ENCODE data around the gene GPR107. TPM values are rescaled to one million over a fixed set of nuclear protein-coding genes. Genes with fewer than 3 reads are reported as not detected.
A peak's percentile ranks its signal among the peaks of the same experiment; 100 is the strongest.

GPR107 gene
- total RNA-seq, 1 experiment from 2014 or later, result 47.1 TPM

DNA sequence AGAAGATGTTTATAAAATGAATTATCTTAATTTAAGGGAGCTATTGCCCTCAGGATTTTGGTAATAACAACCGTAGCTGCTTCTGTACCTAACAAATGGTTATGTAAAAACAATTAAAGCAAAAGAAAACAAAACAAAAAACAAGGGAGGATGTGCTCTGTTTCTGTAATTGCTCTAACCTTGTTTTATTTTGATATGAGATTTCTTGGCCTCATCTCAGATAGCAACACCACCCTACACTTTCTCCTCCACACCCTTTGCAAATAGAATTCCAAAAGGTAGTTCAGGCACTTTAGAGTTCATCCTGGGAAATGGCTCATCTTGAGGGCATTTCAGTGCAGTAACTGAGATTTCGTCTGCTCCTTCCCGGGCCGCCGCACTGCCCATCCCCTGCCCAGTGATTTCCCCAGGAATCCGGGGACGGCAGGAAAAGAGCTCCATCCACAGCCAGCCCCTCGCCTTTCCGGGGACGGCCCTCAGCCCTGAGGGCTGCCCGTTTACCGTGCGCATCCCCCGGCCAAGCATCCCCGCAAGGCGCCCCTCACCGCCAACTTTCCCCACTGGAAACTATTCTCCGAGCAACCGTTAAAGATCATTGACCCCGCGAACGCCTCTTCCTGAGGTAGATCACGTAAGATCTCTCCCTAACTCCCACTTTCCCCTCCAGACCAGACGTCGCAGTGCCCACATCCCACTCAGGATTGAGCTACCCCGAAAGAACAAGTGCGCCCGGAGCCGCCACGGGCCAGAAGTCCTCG is 11.9 kb upstream of the GPR107 start:
- peaks cover 66% of the 10 kb centered on the region for H3K4me1 ChIP-seq (ENCODE audit: insufficient read depth, low read length, poor library complexity, severe bottlenecking)
- no peak for DNase-seq (ENCODE audit: low spot score)
- peak overlapping the region; percentile 97 for H3K27ac ChIP-seq (ENCODE audit: low read depth, low read length, poor library complexity, severe bottlenecking)
- H3K9me3 ChIP-seq (ENCODE audit: low read depth, low read length, poor library complexity, severe bottlenecking), result no peaks in the 10 kb centered on the region
- no peaks in the 10 kb centered on the region for H3K36me3 ChIP-seq (ENCODE audit: insufficient read depth, low read length, poor library complexity, severe bottlenecking)
- H3K4me3 ChIP-seq (ENCODE audit: low read depth, low read length, poor library complexity, severe bottlenecking), result peak overlapping the region; percentile 95
- TF ChIP-seq EZH2 (IDR thresholded peaks at IDR 0.05; ENCODE audit: borderline replicate concordance, low read depth, low read length, poor library complexity, severe bottlenecking), result no peak
- TF ChIP-seq, protein P1, sequence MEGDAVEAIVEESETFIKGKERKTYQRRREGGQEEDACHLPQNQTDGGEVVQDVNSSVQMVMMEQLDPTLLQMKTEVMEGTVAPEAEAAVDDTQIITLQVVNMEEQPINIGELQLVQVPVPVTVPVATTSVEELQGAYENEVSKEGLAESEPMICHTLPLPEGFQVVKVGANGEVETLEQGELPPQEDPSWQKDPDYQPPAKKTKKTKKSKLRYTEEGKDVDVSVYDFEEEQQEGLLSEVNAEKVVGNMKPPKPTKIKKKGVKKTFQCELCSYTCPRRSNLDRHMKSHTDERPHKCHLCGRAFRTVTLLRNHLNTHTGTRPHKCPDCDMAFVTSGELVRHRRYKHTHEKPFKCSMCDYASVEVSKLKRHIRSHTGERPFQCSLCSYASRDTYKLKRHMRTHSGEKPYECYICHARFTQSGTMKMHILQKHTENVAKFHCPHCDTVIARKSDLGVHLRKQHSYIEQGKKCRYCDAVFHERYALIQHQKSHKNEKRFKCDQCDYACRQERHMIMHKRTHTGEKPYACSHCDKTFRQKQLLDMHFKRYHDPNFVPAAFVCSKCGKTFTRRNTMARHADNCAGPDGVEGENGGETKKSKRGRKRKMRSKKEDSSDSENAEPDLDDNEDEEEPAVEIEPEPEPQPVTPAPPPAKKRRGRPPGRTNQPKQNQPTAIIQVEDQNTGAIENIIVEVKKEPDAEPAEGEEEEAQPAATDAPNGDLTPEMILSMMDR (conservative IDR thresholded peaks at IDR 0.05; ENCODE audit: low read depth, low read length), result no peak
- BruUV-seq (replicated peaks), result TSS peak; percentile 30
- CTCF ChIA-PET, result no interaction called here
- no peaks in the 10 kb centered on the region for H3K27me3 ChIP-seq (replicated peaks; ENCODE audit: insufficient read depth, low read depth, low read length, poor library complexity)
- POLR2A ChIA-PET (ENCODE audit: low non-redundant PET), result no interaction called here
- intact Hi-C loops (cut with micrococcal nuclease; ENCODE audit: unreplicated experiment), result loop anchor here (5.0 kb wide), 2 partner anchors 75 to 160 kb away; no protein-coding TSS in a partner anchor

DNA sequence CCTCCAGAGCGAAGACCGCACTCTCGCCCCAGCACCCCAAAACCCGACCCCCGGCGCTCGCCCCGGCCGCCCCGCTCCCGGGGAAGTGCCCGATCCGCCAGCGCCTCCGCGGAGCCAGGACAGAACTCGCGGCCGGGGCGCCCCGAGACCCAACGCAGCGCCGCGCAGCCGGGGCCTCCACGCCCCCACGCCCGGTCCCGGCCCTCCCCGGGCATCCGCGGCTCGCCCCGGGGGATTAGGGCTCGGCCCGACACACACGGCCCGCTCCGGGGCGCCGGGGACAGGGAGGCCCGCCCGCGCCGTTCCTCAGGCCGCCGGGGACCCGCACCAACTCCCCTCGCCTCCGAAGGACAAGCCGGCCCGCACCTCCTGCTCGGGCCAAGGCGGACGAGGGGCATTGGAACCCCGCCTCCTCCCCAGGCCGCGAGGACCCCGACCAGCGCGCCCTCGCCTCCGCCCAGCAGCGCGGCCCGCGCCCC is 11.3 kb upstream of the GPR107 start:
- BruUV-seq (replicated peaks), result no TSS peak
- Histone ChIP-seq H3K27me3 (replicated peaks; ENCODE audit: insufficient read depth, low read depth, low read length, poor library complexity) (no peaks in the 10 kb centered on the region), H3K27ac (ENCODE audit: low read depth, low read length, poor library complexity, severe bottlenecking) (peak overlapping the region; percentile 97), H3K4me3 (ENCODE audit: low read depth, low read length, poor library complexity, severe bottlenecking) (peak overlapping the region; percentile 95), H3K9me3 (ENCODE audit: low read depth, low read length, poor library complexity, severe bottlenecking) (no peaks in the 10 kb centered on the region), H3K4me1 (ENCODE audit: insufficient read depth, low read length, poor library complexity, severe bottlenecking) (peaks cover 62% of the 10 kb centered on the region), H3K36me3 (ENCODE audit: insufficient read depth, low read length, poor library complexity, severe bottlenecking) (no peaks in the 10 kb centered on the region)
- intact Hi-C loops (cut with micrococcal nuclease; ENCODE audit: unreplicated experiment), result loop anchor here (5.0 kb wide), 2 partner anchors 75 to 160 kb away; no protein-coding TSS in a partner anchor
- peak; percentile 47 for DNase-seq (ENCODE audit: low spot score)
- POLR2A ChIA-PET (ENCODE audit: low non-redundant PET), result interaction anchor here (0.6 to 1.0 kb wide), 2 partner anchors 78 to 104 kb away, joined by 6 read pairs; no protein-coding TSS in a partner anchor
- CTCF ChIA-PET, result no interaction called here
- no peak for TF ChIP-seq EZH2 (IDR thresholded peaks at IDR 0.05; ENCODE audit: borderline replicate concordance, low read depth, low read length, poor library complexity, severe bottlenecking)
- TF ChIP-seq, protein P1 (conservative IDR thresholded peaks at IDR 0.05; ENCODE audit: low read depth, low read length), result no peak

DNA sequence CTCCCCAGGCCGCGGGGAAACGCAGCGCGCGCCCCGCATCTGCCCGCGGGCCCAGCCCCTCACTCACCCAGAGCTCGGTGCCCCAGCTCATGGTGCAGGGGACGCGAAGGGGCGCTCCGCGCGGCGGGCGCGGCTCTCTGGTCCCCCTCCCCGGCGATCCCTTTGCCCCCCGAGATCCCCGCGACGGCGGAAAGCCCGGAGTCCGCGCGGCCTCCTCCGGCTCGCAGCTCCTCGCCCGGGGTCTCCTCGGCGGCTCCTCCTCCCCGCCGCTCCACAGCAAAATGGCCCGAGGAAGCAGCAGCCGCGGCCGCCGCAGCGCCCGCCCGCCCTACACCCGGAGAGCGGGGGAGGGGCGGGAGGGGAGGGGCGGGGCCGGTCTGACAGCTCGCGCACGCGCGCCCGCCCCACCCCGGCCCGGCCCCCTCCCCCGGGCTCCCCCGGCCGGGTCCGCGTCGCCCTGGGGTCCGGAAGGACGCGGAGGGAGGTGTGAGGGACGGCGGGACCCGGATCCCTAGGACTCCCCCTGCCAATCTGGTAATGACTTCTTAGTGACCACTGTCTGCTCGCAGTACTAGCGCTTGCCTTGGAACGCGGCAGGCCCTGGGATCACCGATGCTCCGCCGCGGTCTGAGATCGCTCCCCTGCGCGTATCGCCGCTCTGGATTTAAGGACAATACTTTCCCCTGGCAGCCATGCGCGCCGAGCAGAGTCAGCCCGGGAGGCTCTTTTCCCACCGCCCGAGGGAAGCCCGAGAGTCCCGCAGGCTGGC is 10.6 kb upstream of the GPR107 start, which contains the start of gene FNBP1:
FNBP1 (minus strand) TSS at position 305 of the 769 bp plus-strand sequence; CDS start at position 91, 214 bp downstream.
- intact Hi-C loops (cut with micrococcal nuclease; ENCODE audit: unreplicated experiment), result loop anchor here (5.0 kb wide), 2 partner anchors 76 to 161 kb away; no protein-coding TSS in a partner anchor
- Histone ChIP-seq H3K4me3 (ENCODE audit: low read depth, low read length, poor library complexity, severe bottlenecking) (peak within 1 kb of the TSS; percentile 95), H3K27me3 (replicated peaks; ENCODE audit: insufficient read depth, low read depth, low read length, poor library complexity) (no peaks in the 10 kb centered on the region), H3K9me3 (ENCODE audit: low read depth, low read length, poor library complexity, severe bottlenecking) (no peaks in the 10 kb centered on the region), H3K27ac (ENCODE audit: low read depth, low read length, poor library complexity, severe bottlenecking) (peak within 1 kb of the TSS; percentile 97), H3K4me1 (ENCODE audit: insufficient read depth, low read length, poor library complexity, severe bottlenecking) (peaks cover 56% of the 10 kb centered on the region), H3K36me3 (ENCODE audit: insufficient read depth, low read length, poor library complexity, severe bottlenecking) (no peaks in the 10 kb centered on the region)
- POLR2A ChIA-PET (ENCODE audit: low non-redundant PET), result interaction anchor here (0.6 to 1.0 kb wide), 2 partner anchors 78 to 105 kb away, joined by 6 read pairs; no protein-coding TSS in a partner anchor
- TF ChIP-seq EZH2 (IDR thresholded peaks at IDR 0.05; ENCODE audit: borderline replicate concordance, low read depth, low read length, poor library complexity, severe bottlenecking), result no peak
- TF ChIP-seq, protein P1 (conservative IDR thresholded peaks at IDR 0.05; ENCODE audit: low read depth, low read length), result no peak
- CTCF ChIA-PET, result no interaction called here
- peak; percentile 90 for DNase-seq (ENCODE audit: low spot score)
- BruUV-seq (replicated peaks), result no TSS peak
